ENCODE measurements around the gene GRAMD1A. TPM values are rescaled to one million over a fixed set of nuclear protein-coding genes. Genes with fewer than 3 reads are reported as not detected.

GRAMD1A gene
- total and polyA plus RNA-seq, 9 of the 15 experiments (the other 6 are each of a cell fraction or from before 2014, with no cell fraction given) = 1.4 to 63.8 (median 38.5) TPM

DNA sequence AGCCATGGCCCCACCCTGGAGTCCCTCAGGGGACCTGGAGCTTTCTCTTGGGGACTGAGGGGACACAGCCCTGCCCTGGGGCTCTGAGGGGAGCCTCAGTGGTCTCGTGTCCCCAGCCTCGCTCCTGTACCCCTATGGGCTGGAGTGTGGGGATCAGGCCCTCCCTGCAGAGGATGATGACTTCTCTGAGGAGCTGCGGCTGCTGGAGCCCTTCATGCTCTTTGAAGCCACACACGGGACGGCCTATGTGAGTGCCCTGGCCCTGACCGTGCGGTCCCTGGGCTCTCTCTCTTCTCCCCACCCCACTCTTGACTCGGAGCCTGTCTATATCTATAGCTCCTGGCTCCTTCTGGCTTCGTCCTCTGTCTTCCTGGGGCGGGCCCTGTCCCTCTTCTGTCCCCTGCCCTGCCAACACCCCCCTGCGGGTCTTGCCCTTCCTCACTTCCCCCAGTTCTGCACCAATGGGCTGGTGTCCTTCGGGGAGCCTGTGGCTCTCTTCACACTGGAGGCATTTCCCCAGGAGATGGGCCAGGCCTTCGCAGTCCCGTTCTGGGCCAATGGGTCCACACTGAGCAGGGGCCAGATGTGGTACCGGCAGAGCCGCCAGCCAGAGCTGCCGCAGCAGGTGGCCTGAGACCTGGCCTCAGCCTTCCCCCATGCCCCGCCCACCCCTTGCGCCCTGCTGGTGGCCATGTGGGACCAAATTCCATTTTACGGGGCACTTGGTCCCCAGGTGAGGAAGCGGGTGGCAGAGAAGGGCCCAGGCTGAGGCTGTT, 74.5 kb downstream of the GRAMD1A start:
- no peak for FAIRE-seq
- Histone ChIP-seq H3K79me2 (ENCODE audit: control insufficient read depth, insufficient read depth, low read length) (no peaks in the 10 kb centered on the region), H3K9me1 (ENCODE audit: control insufficient read depth, insufficient read depth, low read length) (no peaks in the 10 kb centered on the region), H3K4me1 (replicated peaks in 1 of 2; ENCODE audit: control insufficient read depth in 2 of 2, insufficient read depth in 2 of 2, low read length in 2 of 2) (peaks cover 0 to 26% of the 10 kb centered on the region in 2 experiments; a peak in 2 of 5 replicates), H3K36me3 (ENCODE audit: control insufficient read depth, insufficient read depth, low read length) (no peaks in the 10 kb centered on the region), H3K9me3 (replicated peaks; ENCODE audit: control insufficient read depth, insufficient read depth, low read depth, low read length) (peaks cover 5% of the 10 kb centered on the region; the same call in 1 of the 2 replicates), H3K4me3 (no peak overlapping the region), H3K4me2 (ENCODE audit: insufficient read depth, low read length) (no peak overlapping the region), H3K27ac (ENCODE audit: extremely low read depth, low read depth, low read length) (no peak overlapping the region), H3K27me3 (ENCODE audit: control insufficient read depth in 2 of 2, insufficient read depth in 2 of 2, low read length in 2 of 2) (peaks cover 32 to 61% of the 10 kb centered on the region in 2 experiments; a peak in 4 of 5 replicates), H2AFZ (ENCODE audit: low read depth, low read length) (no peak overlapping the region), H3K9ac (ENCODE audit: insufficient read depth in 1 of 2, low read depth in 2 of 2, low read length in 2 of 2) (peak overlapping the region in 1 of 2 experiments; percentile 35; a peak in 1 of 4 replicates), H4K20me1 (replicated peaks; ENCODE audit: control insufficient read depth, insufficient read depth, low read length) (no peaks in the 10 kb centered on the region)
- BruUV-seq (replicated peaks) = no TSS peak
- 6% methylated on average over 15 of the region's 21 CpGs for WGBS (ENCODE audit: insufficient coverage, low coverage, missing lambda C conversion rate)
- ATAC-seq = peak; percentile 57
- no peak for DNase-seq (ENCODE audit: extremely low read depth in 1 of 4, low spot score in 3 of 4)
- ChIA-PET CTCF (ENCODE audit: low intra/inter-chr PET ratio) (no interaction called here), POLR2A (interaction anchor here (0.7 kb wide), 1 partner anchor 17 kb away, joined by 3 read pairs; no protein-coding TSS in a partner anchor)
- in situ Hi-C loops (cut with MboI) = no loop called here
- TF ChIP-seq DPF2 (IDR thresholded peaks at IDR 0.05) = no peak
- no peak for TF ChIP-seq RBM22 (IDR thresholded peaks at IDR 0.05; ENCODE audit: low read depth, low read length, poor library complexity, severe bottlenecking)
- TF ChIP-seq ZNF232 (CRISPR knock-in tag; IDR thresholded peaks at IDR 0.05) = no peak
- no peak for TF ChIP-seq SIRT6 (IDR thresholded peaks at IDR 0.05; ENCODE audit: low read depth, low read length)
- no peak for TF ChIP-seq MTA3 (IDR thresholded peaks at IDR 0.05; ENCODE audit: borderline replicate concordance)
- TF ChIP-seq, protein P1, sequence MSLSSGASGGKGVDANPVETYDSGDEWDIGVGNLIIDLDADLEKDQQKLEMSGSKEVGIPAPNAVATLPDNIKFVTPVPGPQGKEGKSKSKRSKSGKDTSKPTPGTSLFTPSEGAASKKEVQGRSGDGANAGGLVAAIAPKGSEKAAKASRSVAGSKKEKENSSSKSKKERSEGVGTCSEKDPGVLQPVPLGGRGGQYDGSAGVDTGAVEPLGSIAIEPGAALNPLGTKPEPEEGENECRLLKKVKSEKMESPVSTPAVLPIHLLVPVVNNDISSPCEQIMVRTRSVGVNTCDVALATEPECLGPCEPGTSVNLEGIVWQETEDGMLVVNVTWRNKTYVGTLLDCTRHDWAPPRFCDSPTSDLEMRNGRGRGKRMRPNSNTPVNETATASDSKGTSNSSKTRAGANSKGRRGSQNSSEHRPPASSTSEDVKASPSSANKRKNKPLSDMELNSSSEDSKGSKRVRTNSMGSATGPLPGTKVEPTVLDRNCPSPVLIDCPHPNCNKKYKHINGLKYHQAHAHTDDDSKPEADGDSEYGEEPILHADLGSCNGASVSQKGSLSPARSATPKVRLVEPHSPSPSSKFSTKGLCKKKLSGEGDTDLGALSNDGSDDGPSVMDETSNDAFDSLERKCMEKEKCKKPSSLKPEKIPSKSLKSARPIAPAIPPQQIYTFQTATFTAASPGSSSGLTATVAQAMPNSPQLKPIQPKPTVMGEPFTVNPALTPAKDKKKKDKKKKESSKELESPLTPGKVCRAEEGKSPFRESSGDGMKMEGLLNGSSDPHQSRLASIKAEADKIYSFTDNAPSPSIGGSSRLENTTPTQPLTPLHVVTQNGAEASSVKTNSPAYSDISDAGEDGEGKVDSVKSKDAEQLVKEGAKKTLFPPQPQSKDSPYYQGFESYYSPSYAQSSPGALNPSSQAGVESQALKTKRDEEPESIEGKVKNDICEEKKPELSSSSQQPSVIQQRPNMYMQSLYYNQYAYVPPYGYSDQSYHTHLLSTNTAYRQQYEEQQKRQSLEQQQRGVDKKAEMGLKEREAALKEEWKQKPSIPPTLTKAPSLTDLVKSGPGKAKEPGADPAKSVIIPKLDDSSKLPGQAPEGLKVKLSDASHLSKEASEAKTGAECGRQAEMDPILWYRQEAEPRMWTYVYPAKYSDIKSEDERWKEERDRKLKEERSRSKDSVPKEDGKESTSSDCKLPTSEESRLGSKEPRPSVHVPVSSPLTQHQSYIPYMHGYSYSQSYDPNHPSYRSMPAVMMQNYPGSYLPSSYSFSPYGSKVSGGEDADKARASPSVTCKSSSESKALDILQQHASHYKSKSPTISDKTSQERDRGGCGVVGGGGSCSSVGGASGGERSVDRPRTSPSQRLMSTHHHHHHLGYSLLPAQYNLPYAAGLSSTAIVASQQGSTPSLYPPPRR (CRISPR knock-in tag; IDR thresholded peaks at IDR 0.05; ENCODE audit: borderline replicate concordance) = no peak
- TF ChIP-seq, protein P2, sequence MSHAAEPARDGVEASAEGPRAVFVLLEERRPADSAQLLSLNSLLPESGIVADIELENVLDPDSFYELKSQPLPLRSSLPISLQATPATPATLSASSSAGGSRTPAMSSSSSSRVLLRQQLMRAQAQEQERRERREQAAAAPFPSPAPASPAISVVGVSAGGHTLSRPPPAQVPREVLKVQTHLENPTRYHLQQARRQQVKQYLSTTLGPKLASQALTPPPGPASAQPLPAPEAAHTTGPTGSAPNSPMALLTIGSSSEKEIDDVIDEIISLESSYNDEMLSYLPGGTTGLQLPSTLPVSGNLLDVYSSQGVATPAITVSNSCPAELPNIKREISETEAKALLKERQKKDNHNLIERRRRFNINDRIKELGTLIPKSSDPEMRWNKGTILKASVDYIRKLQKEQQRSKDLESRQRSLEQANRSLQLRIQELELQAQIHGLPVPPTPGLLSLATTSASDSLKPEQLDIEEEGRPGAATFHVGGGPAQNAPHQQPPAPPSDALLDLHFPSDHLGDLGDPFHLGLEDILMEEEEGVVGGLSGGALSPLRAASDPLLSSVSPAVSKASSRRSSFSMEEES (CRISPR knock-in tag; IDR thresholded peaks at IDR 0.05) = no peak
- TF ChIP-seq ZNF507 (tag; conservative IDR thresholded peaks at IDR 0.05) = no peak
- TF ChIP-seq JUNB (CRISPR knock-in tag; conservative IDR thresholded peaks at IDR 0.05) = no peak
- TF ChIP-seq, protein P3, sequence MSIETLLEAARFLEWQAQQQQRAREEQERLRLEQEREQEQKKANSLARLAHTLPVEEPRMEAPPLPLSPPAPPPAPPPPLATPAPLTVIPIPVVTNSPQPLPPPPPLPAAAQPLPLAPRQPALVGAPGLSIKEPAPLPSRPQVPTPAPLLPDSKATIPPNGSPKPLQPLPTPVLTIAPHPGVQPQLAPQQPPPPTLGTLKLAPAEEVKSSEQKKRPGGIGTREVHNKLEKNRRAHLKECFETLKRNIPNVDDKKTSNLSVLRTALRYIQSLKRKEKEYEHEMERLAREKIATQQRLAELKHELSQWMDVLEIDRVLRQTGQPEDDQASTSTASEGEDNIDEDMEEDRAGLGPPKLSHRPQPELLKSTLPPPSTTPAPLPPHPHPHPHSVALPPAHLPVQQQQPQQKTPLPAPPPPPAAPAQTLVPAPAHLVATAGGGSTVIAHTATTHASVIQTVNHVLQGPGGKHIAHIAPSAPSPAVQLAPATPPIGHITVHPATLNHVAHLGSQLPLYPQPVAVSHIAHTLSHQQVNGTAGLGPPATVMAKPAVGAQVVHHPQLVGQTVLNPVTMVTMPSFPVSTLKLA (conservative IDR thresholded peaks at IDR 0.05) = no peak
- intact Hi-C loops (cut with micrococcal nuclease) = no loop called here
